ENCODE measurements around the gene DMBX1. TPM values are rescaled to one million over a fixed set of nuclear protein-coding genes. Genes with fewer than 3 reads are reported as not detected.

The DMBX1 gene
- total and polyA plus RNA-seq, 9 of the 15 experiments (the other 6 are each of a cell fraction or from before 2014, with no cell fraction given), result 0.25 to 4.3 (median 1.0) TPM

- TF ChIP-seq MNT (conservative IDR thresholded peaks at IDR 0.05) (no peak), RBBP5 (IDR thresholded peaks at IDR 0.05; ENCODE audit: borderline replicate concordance, insufficient read depth, low read length, poor library complexity, severe bottlenecking) (peak; percentile 12), CHD1 (IDR thresholded peaks at IDR 0.05; ENCODE audit: low read length) (peak; percentile 36), ZNF830 (CRISPR knock-in tag; IDR thresholded peaks at IDR 0.05) (no peak), MBD2 (IDR thresholded peaks at IDR 0.05; ENCODE audit: borderline replicate concordance, low read depth) (no peak), GABPB1 (CRISPR knock-in tag; IDR thresholded peaks at IDR 0.05) (peak; percentile 10; the same call in 1 of the 2 replicates), POLR2A (conservative IDR thresholded peaks at IDR 0.05) (0 out of 2 replicates have a peak, but pooled peaks have one; percentile 4), ZBTB40 (IDR thresholded peaks at IDR 0.05) (0 out of 2 replicates have a peak, but pooled peaks have one; percentile 18), ZBTB40 (CRISPR knock-in tag; IDR thresholded peaks at IDR 0.05) (no peak), NFRKB (IDR thresholded peaks at IDR 0.05; ENCODE audit: low read depth) (0 out of 2 replicates have a peak, but pooled peaks have one; percentile 21), POLR3A (IDR thresholded peaks at IDR 0.05; ENCODE audit: borderline replicate concordance, extremely low read depth, insufficient read depth, insufficient read length) (no peak), SOX6 (IDR thresholded peaks at IDR 0.05) (no peak), ZFP36 (IDR thresholded peaks at IDR 0.05; ENCODE audit: low read depth, low read length, partially characterized antibody) (no peak), KDM2B (CRISPR knock-in tag; IDR thresholded peaks at IDR 0.05) (no peak), ID3 (CRISPR knock-in tag; IDR thresholded peaks at IDR 0.05) (no peak), ID3 (tag; IDR thresholded peaks at IDR 0.05) (0 out of 2 replicates have a peak, but pooled peaks have one; percentile 3)
These were observed 33.3 kb downstream of the DMBX1 start (continued) for GRCh38 chr1:46522969-46523320.
